ENCODE measurements around the gene PKNOX1.
"Not testable (repeated sequence)": the region's sequence is repeated elsewhere in the genome, so short reads cannot be mapped to it uniquely, and the experiment has no call there.

- not testable (repeated sequence) for TF ChIP-seq ZZZ3 (CRISPR knock-in tag; IDR thresholded peaks at IDR 0.05; ENCODE audit: borderline replicate concordance); MAFF (IDR thresholded peaks at IDR 0.05; ENCODE audit: low read depth, low read length); JUN (CRISPR knock-in tag; IDR thresholded peaks at IDR 0.05); ERF (CRISPR knock-in tag; IDR thresholded peaks at IDR 0.05); JUNB (CRISPR knock-in tag; IDR thresholded peaks at IDR 0.05; ENCODE audit: borderline replicate concordance); EZH2 (conservative IDR thresholded peaks at IDR 0.05; ENCODE audit: low read depth, low read length); SMAD3 (CRISPR knock-in tag; IDR thresholded peaks at IDR 0.05); CTCF (CRISPR knock-in tag; IDR thresholded peaks at IDR 0.05); ELF1 (CRISPR knock-in tag; IDR thresholded peaks at IDR 0.05); ARHGAP35 (CRISPR knock-in tag; IDR thresholded peaks at IDR 0.05; ENCODE audit: borderline replicate concordance)
Measured at GRCh38 chr21:43069682-43070081, 95.3 kb downstream of the PKNOX1 start.
